OCI-LY1 (cell line): ENCODE data around the gene SEMA5A.

Experiments
- H2AFZ ChIP-seq: fragments of 200-600 bp; sonication (generic), shearing (Covaris generic); 2 replicates; pipeline ENCODE4 v1.6.0; 2014; ENCODE audit warnings: antibody characterized with exemption, mild to moderate bottlenecking, low read length
- H3F3A ChIP-seq: fragments of 200-600 bp; sonication (generic), shearing (Covaris generic); 2 replicates; pipeline ENCODE4 v1.6.0; 2014; ENCODE audit warnings: mild to moderate bottlenecking, antibody characterized with exemption, low read length, moderate library complexity; ENCODE audit not compliant: insufficient read depth
- H3K27ac ChIP-seq: fragments of 200-600 bp; sonication (generic); 2 replicates; pipeline ENCODE4 v1.5.1; 2014; ENCODE audit warnings: low read length, mixed run types, mild to moderate bottlenecking, low read depth; ENCODE audit not compliant: poor library complexity, severe bottlenecking
- H3K27me3 ChIP-seq: fragments of 200-600 bp; sonication (generic); 2 replicates; pipeline ENCODE4 v1.6.0; 2014; ENCODE audit warnings: antibody characterized with exemption, mild to moderate bottlenecking, low read length, moderate library complexity; ENCODE audit not compliant: insufficient read depth
- H3K36me3 ChIP-seq: fragments of 200-600 bp; sonication (generic); 2 replicates; pipeline ENCODE4 v1.6.1; 2014; ENCODE audit warnings: mild to moderate bottlenecking, antibody characterized with exemption, low read length, moderate library complexity, mixed read lengths; ENCODE audit not compliant: insufficient read depth
- H3K4me1 ChIP-seq: fragments of 200-600 bp; sonication (generic); 2 replicates; pipeline ENCODE4 v1.5.1; 2014; ENCODE audit warnings: mild to moderate bottlenecking, low read length, moderate library complexity; ENCODE audit not compliant: insufficient read depth, severe bottlenecking
- H3K4me2 ChIP-seq: fragments of 200-600 bp; sonication (generic), shearing (Covaris generic); 2 replicates; pipeline ENCODE4 v1.6.1; 2014; ENCODE audit warnings: low read length
- H3K4me3 ChIP-seq: fragments of 200-600 bp; sonication (generic); 2 replicates; pipeline ENCODE4 v1.5.1; 2014; ENCODE audit warnings: low read length, low read depth, mild to moderate bottlenecking, mixed read lengths; ENCODE audit not compliant: poor library complexity, severe bottlenecking
- H3K79me2 ChIP-seq: fragments of 200-600 bp; shearing (Covaris generic); 2 replicates; pipeline ENCODE4 v1.6.1; 2016; ENCODE audit warnings: mixed run types, low read length, mixed read lengths; ENCODE audit not compliant: insufficient read depth
- H3K9ac ChIP-seq: fragments of 200-600 bp; sonication (generic), shearing (Covaris generic); 2 replicates; pipeline ENCODE4 v1.6.1; 2014; ENCODE audit warnings: mild to moderate bottlenecking, low read length, mixed read lengths
- H3K9me2 ChIP-seq: fragments of 200-600 bp; sonication (generic), shearing (Covaris generic); 2 replicates; pipeline ENCODE4 v1.6.1; 2014; ENCODE audit warnings: low read depth, mild to moderate bottlenecking, low read length, mixed read lengths
- H3K9me3 ChIP-seq: fragments of 200-600 bp; shearing (Covaris generic); 2 replicates; pipeline ENCODE4 v1.6.1; 2014; ENCODE audit warnings: low read length, mixed read lengths
- H4K20me1 ChIP-seq: fragments of 200-600 bp; sonication (generic), shearing (Covaris generic); 2 replicates; pipeline ENCODE4 v1.6.0; 2016; ENCODE audit warnings: mild to moderate bottlenecking, low read length; ENCODE audit not compliant: insufficient read depth
- CTCF ChIP-seq: fragments of 200-600 bp; sonication (generic), shearing (Covaris generic); IDR thresholded peaks from 2 replicates; pipeline ENCODE4 v1.5.1; 2017; ENCODE audit warnings: mild to moderate bottlenecking, antibody characterized with exemption, low read length, moderate library complexity, mixed read lengths
- EZH2 ChIP-seq: fragments of 200-600 bp; sonication (generic), shearing (Covaris generic); IDR thresholded peaks from 2 replicates; pipeline ENCODE4 v1.8.0; 2017; ENCODE audit warnings: borderline replicate concordance, mixed run types, mild to moderate bottlenecking, antibody characterized with exemption, low read length, moderate library complexity, mixed read lengths

SEMA5A gene

GRCh38 chr5:9455826-9456434 is 89.9 kb downstream of the SEMA5A start:
- no peaks in the 10 kb centered on the region for H3F3A ChIP-seq
- no peaks in the 10 kb centered on the region for H3K4me1 ChIP-seq
- H3K9me2 ChIP-seq, result no peaks in the 10 kb centered on the region
- no peak overlapping the region for H2AFZ ChIP-seq
- H4K20me1 ChIP-seq, result no peaks in the 10 kb centered on the region
- H3K79me2 ChIP-seq, result no peaks in the 10 kb centered on the region
- TF ChIP-seq EZH2 (no peak), CTCF (no peak)
- H3K27ac ChIP-seq, result no peak overlapping the region
- H3K9ac ChIP-seq, result no peak overlapping the region
- no peak overlapping the region for H3K4me2 ChIP-seq
- no peak overlapping the region for H3K4me3 ChIP-seq
- no peaks in the 10 kb centered on the region for H3K9me3 ChIP-seq
- H3K27me3 ChIP-seq, result no peaks in the 10 kb centered on the region
- no peaks in the 10 kb centered on the region for H3K36me3 ChIP-seq

- no peaks in the 10 kb centered on the region for H3K36me3 ChIP-seq
- H3K27me3 ChIP-seq, result no peaks in the 10 kb centered on the region
- no peaks in the 10 kb centered on the region for H3K79me2 ChIP-seq
- H4K20me1 ChIP-seq, result no peaks in the 10 kb centered on the region
- no peaks in the 10 kb centered on the region for H3F3A ChIP-seq
- H3K4me3 ChIP-seq, result no peak overlapping the region
- H3K9me2 ChIP-seq, result no peaks in the 10 kb centered on the region
- no peak overlapping the region for H2AFZ ChIP-seq
- no peak overlapping the region for H3K27ac ChIP-seq
- H3K9me3 ChIP-seq, result no peaks in the 10 kb centered on the region
- TF ChIP-seq EZH2 (no peak), CTCF (no peak)
- H3K4me1 ChIP-seq, result no peaks in the 10 kb centered on the region
- H3K4me2 ChIP-seq, result no peak overlapping the region
- no peak overlapping the region for H3K9ac ChIP-seq
Measured at GRCh38 chr5:9454491-9454890, 91.4 kb downstream of the SEMA5A start.

- Histone ChIP-seq H2AFZ (no peak overlapping the region), H3K79me2 (no peaks in the 10 kb centered on the region)
- TF ChIP-seq CTCF (no peak), EZH2 (no peak)
Measured at GRCh38 chr5:9454012-9454481, 91.8 kb downstream of the SEMA5A start.

More at GRCh38 chr5:9454012-9454481, 91.8 kb downstream of the SEMA5A start:
- Histone ChIP-seq H3K27me3 (no peaks in the 10 kb centered on the region), H3K9ac (no peak overlapping the region), H3K9me2 (no peaks in the 10 kb centered on the region), H3K9me3 (no peaks in the 10 kb centered on the region), H3K27ac (no peak overlapping the region), H3K4me2 (no peak overlapping the region), H3F3A (no peaks in the 10 kb centered on the region), H4K20me1 (no peaks in the 10 kb centered on the region), H3K4me1 (no peaks in the 10 kb centered on the region), H3K36me3 (no peaks in the 10 kb centered on the region), H3K4me3 (no peak overlapping the region)
